HG03432 (cell line): Measurements from ENCODE around the gene C9orf43.
A peak's percentile ranks its signal among the peaks of the same experiment; 100 is the strongest.
"Not testable (repeated sequence)": the region's sequence is repeated elsewhere in the genome, so short reads cannot be mapped to it uniquely, and the experiment has no call there.

Source experiments
- ATAC-seq: cut with Tn5 transposase; IDR thresholded peaks from one replicate; pipeline ENCODE4 v1.9.1; 2021; ENCODE audit warnings: mild to moderate bottlenecking, moderate library complexity; ENCODE audit not compliant: unreplicated experiment

The C9orf43 gene

GRCh38 chr9:113380869-113381378, 29.6 kb upstream of the C9orf43 start:
- peak; percentile 78 for ATAC-seq

- not testable (repeated sequence) for ATAC-seq
Measured at GRCh38 chr9:113381441-113381840, 29.1 kb upstream of the C9orf43 start.

- ATAC-seq = no peak
Measured at GRCh38 chr9:113381909-113382411, 28.6 kb upstream of the C9orf43 start.

- no peak for ATAC-seq
Measured at GRCh38 chr9:113386571-113387393, 23.8 kb upstream of the C9orf43 start.

GRCh38 chr9:113387560-113388230, 22.9 kb upstream of the C9orf43 start:
- ATAC-seq = no peak

GRCh38 chr9:113388833-113389232, 21.7 kb upstream of the C9orf43 start:
- no peak for ATAC-seq

GRCh38 chr9:113389451-113389850, 21.1 kb upstream of the C9orf43 start:
- no peak for ATAC-seq

- ATAC-seq = no peak
Measured at GRCh38 chr9:113390192-113390960, 20.2 kb upstream of the C9orf43 start.

GRCh38 chr9:113391917-113392316, 18.6 kb upstream of the C9orf43 start:
- ATAC-seq = no peak

- no peak for ATAC-seq
Measured at GRCh38 chr9:113393281-113393680, 17.3 kb upstream of the C9orf43 start.

- ATAC-seq = no peak
Measured at GRCh38 chr9:113395000-113395861, 15.3 kb upstream of the C9orf43 start.

- ATAC-seq = no peak
Measured at GRCh38 chr9:113397203-113397631, 13.3 kb upstream of the C9orf43 start.

GRCh38 chr9:113398796-113399195, 11.8 kb upstream of the C9orf43 start:
- no peak for ATAC-seq

GRCh38 chr9:113399646-113400200, 10.8 kb upstream of the C9orf43 start:
- no peak for ATAC-seq

GRCh38 chr9:113401027-113401792, 9.3 kb upstream of the C9orf43 start, which contains the start of gene ALAD:
TSS of gene ALAD (minus strand) at chr9:113401284. CDS start at chr9:113393559, 7,725 bp downstream.
- ATAC-seq = peak; percentile 98

- ATAC-seq = no peak
Measured at GRCh38 chr9:113403646-113404045, 6.9 kb upstream of the C9orf43 start.

GRCh38 chr9:113406353-113406752, 4.2 kb upstream of the C9orf43 start:
- not testable (repeated sequence) for ATAC-seq

GRCh38 chr9:113406873-113407511, 3.6 kb upstream of the C9orf43 start:
- ATAC-seq = peak; percentile 23
